HepG2 (cell line): ENCODE data around the gene TNFRSF13B. TPM values are rescaled to one million over a fixed set of nuclear protein-coding genes. Genes with fewer than 3 reads are reported as not detected.
"Not testable (repeated sequence)": the region's sequence is repeated elsewhere in the genome, so short reads cannot be mapped to it uniquely, and the experiment has no call there.

ENCODE experiments used
- ATAC-seq: fragments of 200-7000 bp; cut with Tn5 transposase; 3 replicates; pipeline ENCODE4 v1.9.1; 2020; ENCODE audit warnings: mild to moderate bottlenecking, moderate library complexity
- BruUV-seq: library from RNA; stranded (reverse); fragments of 400-500 nt; replicated peaks from 2 replicates; lab custom pipeline; 2021; lab: Mats Ljungman, UMichigan
- CTCF ChIA-PET: fragments of 300-600 bp; formaldehyde crosslinking; extraction: SDS; loops from one replicate; lab custom pipeline; 2021; ENCODE audit warnings: low total read pairs, inconsistent platforms, low intra/inter-chr PET ratio; lab: Yijun Ruan, JAX
- POLR2A ChIA-PET: fragments of 350-600 bp; sonication (Branson Sonifier 250); formaldehyde crosslinking; loops from one replicate; lab custom pipeline; 2020; ENCODE audit warnings: antibody characterized with exemption, inconsistent platforms; lab: Yijun Ruan, JAX
- DNase-seq: peaks from one replicate; pipeline ENCODE4 v3.0.0-alpha.2; 2015; ENCODE audit warnings: low spot score
- FAIRE-seq: peaks from 3 replicates; lab custom pipeline; 2011; peaks lifted over from hg19 to GRCh38; lab: Jason Lieb, UNC
- H2AFZ ChIP-seq: one replicate; pipeline ENCODE4 v1.6.1; 2011; ENCODE audit warnings: low read length, inconsistent platforms
- H3K27ac ChIP-seq: fragments of 300-600 bp; 3 replicates; pipeline ENCODE4 v1.8.0; 2011; ENCODE audit warnings: mixed run types, mild to moderate bottlenecking, mixed read lengths, low read length, inconsistent platforms; ENCODE audit not compliant: insufficient read depth; ENCODE audit errors: extremely low read length
- H3K27me3 ChIP-seq, 2 experiments: fragments of 200-600 bp in 1 of 2; 2 replicates in 1 of 2; 3 replicates in 1 of 2; pipeline versions ENCODE4 v1.6.0 to v1.8.0; 2011; ENCODE audit warnings: low read length in 2 of 2, mild to moderate bottlenecking in 2 of 2, moderate library complexity in 2 of 2, inconsistent platforms in 1 of 2; ENCODE audit not compliant: insufficient read depth in 2 of 2, control insufficient read depth in 1 of 2
- H3K36me3 ChIP-seq, 2 experiments: fragments of 200-600 bp in 1 of 2; replicated peaks in 1 of 2; 2 replicates in 1 of 2; 3 replicates in 1 of 2; pipeline versions ENCODE4 v1.5.1 to v1.8.0; 2011; ENCODE audit warnings: low read length in 2 of 2, inconsistent platforms in 1 of 2; ENCODE audit not compliant: insufficient read depth in 2 of 2, control insufficient read depth in 1 of 2
- H3K4me1 ChIP-seq: 2 replicates; pipeline ENCODE4 v1.5.1; 2012; ENCODE audit warnings: low read length, inconsistent platforms; ENCODE audit not compliant: insufficient read depth
- H3K4me2 ChIP-seq: 2 replicates; pipeline ENCODE4 v1.6.0; 2011; ENCODE audit warnings: low read depth, low read length, inconsistent platforms
- H3K4me3 ChIP-seq, 3 experiments: fragments of 200-600 bp in 1 of 3; sonication (generic), shearing (Covaris generic) in 1 of 3; replicated peaks in 1 of 3; 2 replicates each; pipeline ENCODE4 v1.5.1; 2011 to 2016; ENCODE audit warnings: low read length in 3 of 3, inconsistent platforms in 2 of 3, low read depth in 2 of 3, mild to moderate bottlenecking in 2 of 3, control low read depth in 1 of 3, mixed read lengths in 1 of 3; ENCODE audit not compliant: insufficient read depth in 1 of 3
- H3K79me2 ChIP-seq: one replicate; pipeline ENCODE4 v1.6.1; 2011; ENCODE audit warnings: low read length, inconsistent platforms; ENCODE audit not compliant: insufficient read depth
- H3K9ac ChIP-seq: 2 replicates; pipeline ENCODE4 v1.6.0; 2011; ENCODE audit warnings: mild to moderate bottlenecking, low read depth, low read length, inconsistent platforms; ENCODE audit not compliant: insufficient read depth
- H3K9me3 ChIP-seq: 2 replicates; pipeline ENCODE4 v1.5.1; 2012; ENCODE audit warnings: mild to moderate bottlenecking, low read length
- H4K20me1 ChIP-seq: 2 replicates; pipeline ENCODE4 v1.6.0; 2011; ENCODE audit warnings: inconsistent platforms, mild to moderate bottlenecking, low read length, moderate library complexity; ENCODE audit not compliant: insufficient read depth
- DNMT1 ChIP-seq: sonication (generic); formaldehyde crosslinking; IDR thresholded peaks from 2 replicates; pipeline ENCODE4 v1.5.1; 2020; ENCODE audit warnings: mild to moderate bottlenecking, missing genetic modification reagents
- FOXA1 ChIP-seq, 2 experiments: fragments of 450-650 bp in 1 of 2; sonication (generic) in 1 of 2; formaldehyde crosslinking in 1 of 2; IDR thresholded peaks; 2 replicates each; pipeline versions ENCODE4 v1.4.0 to v1.6.1; 2016 to 2020; ENCODE audit warnings: missing genetic modification reagents in 1 of 2
- SMC3 ChIP-seq: IDR thresholded peaks from 2 replicates; pipeline ENCODE4 v1.6.1; 2011; ENCODE audit warnings: low read length, improper control_type of control experiment
- SP4 ChIP-seq: sonication (generic); formaldehyde crosslinking; IDR thresholded peaks from 2 replicates; pipeline ENCODE4 v1.8.1; 2023; ENCODE audit warnings: mild to moderate bottlenecking, missing genetic modification reagents
- ZNF205 ChIP-seq: IDR thresholded peaks from 2 replicates; pipeline ENCODE4 v1.6.1; 2018; ENCODE audit warnings: missing biosample characterization, missing genetic modification reagents
- ZNF768 ChIP-seq: sonication (generic); formaldehyde crosslinking; IDR thresholded peaks from 2 replicates; pipeline ENCODE4 v1.4.0; 2020; ENCODE audit warnings: missing genetic modification reagents
- WGBS: methylation state at CpG from one replicate; pipeline ENCODE4 v1.1.6; 2017; ENCODE audit warnings: low lambda C conversion rate; 5-methylcytosine and 5-hydroxymethylcytosine counted together
- in situ Hi-C: cut with HindIII; loops from 2 replicates; pipeline ENCODE4 v1.10.0; 2017; ENCODE audit warnings: low pct_unique_long_range_greater_than_20kb; ENCODE audit not compliant: extremely low pct_ligation_motif_present
- intact Hi-C: fragments of 100-400 bp; cut with micrococcal nuclease; formaldehyde crosslinking; loops from one replicate; pipeline ENCODE4 v1.10.0; 2022; ENCODE audit not compliant: unreplicated experiment
- polyA plus RNA-seq, 8 experiments: library from polyadenylated mRNA; depleted of rRNA in 3 of 8; stranded (reverse) in 7 of 8; unstranded in 1 of 8; fragments of >200 nt; fragmentation: Illumina TruSeq in 4 of 8; extraction: Trizol in 4 of 8; gene quantifications; 2 replicates each; pipeline versions ENCODE4 v1.2.1 to v1.2.3, GENCODE V29; 2011 to 2016; ENCODE audit warnings: low read depth in 4 of 8, missing spikeins in 1 of 8, mixed read lengths in 1 of 8; ENCODE audit not compliant: insufficient read depth in 1 of 8
- total RNA-seq, 5 experiments: library from RNA; depleted of rRNA; stranded (reverse); fragments of >200 nt; fragmentation: Illumina TruSeq; extraction: Trizol; gene quantifications; 2 replicates each; pipeline ENCODE4 v1.2.3, GENCODE V29; 2016; ENCODE audit warnings: low read depth in 1 of 5
- TF ChIP-seq, protein P1 (sequence below): sonication (generic); formaldehyde crosslinking; IDR thresholded peaks from 2 replicates; pipeline ENCODE4 v1.4.0; 2020; ENCODE audit warnings: missing genetic modification reagents
- TF ChIP-seq, protein P2 (sequence below): sonication (generic); IDR thresholded peaks from 2 replicates; pipeline ENCODE4 v1.6.1; 2016; ENCODE audit warnings: low read depth, borderline replicate concordance
- TF ChIP-seq, protein P3 (sequence below): sonication (generic); formaldehyde crosslinking; IDR thresholded peaks from 2 replicates; pipeline ENCODE4 v1.8.0; 2023; ENCODE audit warnings: mild to moderate bottlenecking, missing genetic modification reagents

Gene TNFRSF13B
- total and polyA plus RNA-seq, 2 of the 13 experiments (the other 11 are each of a cell fraction or from before 2014, with no cell fraction given): not detected

DNA sequence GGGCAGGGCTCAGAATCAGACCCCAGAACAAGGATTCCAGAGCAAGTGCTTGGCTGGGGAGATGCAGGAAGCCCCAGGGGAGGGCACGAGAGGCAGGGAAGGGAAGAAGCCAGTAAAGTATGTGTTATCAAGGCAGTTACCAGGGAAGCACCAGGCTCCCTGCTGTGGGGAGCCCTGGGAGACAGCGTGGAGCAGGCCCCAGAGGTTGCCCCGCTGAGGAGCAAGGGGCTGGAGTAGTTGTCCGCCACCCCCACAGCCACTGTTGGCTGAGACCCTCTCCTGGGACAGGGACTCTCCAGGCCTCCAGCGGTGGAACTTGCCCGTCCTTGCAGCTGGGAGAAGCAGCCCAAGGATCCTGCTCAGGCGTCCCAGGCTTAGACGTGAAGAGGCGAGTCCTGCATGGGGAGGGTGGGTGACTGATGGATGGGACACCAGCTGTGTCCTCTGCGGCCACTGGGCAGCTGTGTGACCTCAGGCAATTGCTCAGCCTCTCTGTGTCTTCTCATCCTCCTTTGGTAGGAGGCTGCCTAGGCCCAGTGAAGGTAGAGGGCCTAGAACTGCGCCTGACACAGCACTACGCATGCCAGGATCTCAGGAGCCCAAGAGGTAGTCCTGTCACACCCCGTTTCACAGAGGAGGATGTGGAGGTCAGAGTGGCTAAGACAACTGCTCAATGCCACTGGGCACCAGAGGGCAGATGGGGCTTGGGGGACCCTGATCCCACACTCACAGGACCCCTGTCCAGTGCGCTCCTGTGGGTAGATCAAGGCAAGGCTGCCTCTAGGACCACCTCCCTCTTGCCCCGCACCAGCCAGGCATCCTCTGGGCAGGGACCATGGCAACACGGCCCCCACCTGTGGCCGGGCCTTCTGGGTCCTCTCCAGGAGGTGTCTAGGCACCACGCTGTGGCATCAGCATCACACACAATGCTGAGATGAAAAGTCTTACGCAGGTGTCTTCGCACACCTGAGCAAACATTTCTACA lies 31.1 kb upstream of the TNFRSF13B start:
- BruUV-seq, H3K4me2 ChIP-seq, H3K9ac ChIP-seq, CTCF ChIA-PET, FAIRE-seq, DNase-seq, H3K36me3 ChIP-seq, H3K79me2 ChIP-seq, POLR2A ChIA-PET, H3K9me3 ChIP-seq, H3K27ac ChIP-seq, ATAC-seq, H4K20me1 ChIP-seq, H3K4me3 ChIP-seq, H2AFZ ChIP-seq: not testable (repeated sequence)
- Histone ChIP-seq H3K27me3 (peaks cover 0 to 18% of the 10 kb centered on the region in 2 experiments; a peak in 4 of 5 replicates), H3K4me1 (peaks cover 19% of the 10 kb centered on the region)
- TF ChIP-seq ZNF768 (CRISPR knock-in tag): peak; percentile 93
- in situ Hi-C loops: loop anchor here (5.0 to 10.0 kb wide), 2 partner anchors 139 to 312 kb away; no protein-coding TSS in a partner anchor
- intact Hi-C loops: loop anchor here (2.0 to 5.0 kb wide), 3 partner anchors 39 to 309 kb away; partner anchors contain the start of gene MPRIP
- WGBS: 64% methylated on average over 14 of the region's 20 CpGs

DNA sequence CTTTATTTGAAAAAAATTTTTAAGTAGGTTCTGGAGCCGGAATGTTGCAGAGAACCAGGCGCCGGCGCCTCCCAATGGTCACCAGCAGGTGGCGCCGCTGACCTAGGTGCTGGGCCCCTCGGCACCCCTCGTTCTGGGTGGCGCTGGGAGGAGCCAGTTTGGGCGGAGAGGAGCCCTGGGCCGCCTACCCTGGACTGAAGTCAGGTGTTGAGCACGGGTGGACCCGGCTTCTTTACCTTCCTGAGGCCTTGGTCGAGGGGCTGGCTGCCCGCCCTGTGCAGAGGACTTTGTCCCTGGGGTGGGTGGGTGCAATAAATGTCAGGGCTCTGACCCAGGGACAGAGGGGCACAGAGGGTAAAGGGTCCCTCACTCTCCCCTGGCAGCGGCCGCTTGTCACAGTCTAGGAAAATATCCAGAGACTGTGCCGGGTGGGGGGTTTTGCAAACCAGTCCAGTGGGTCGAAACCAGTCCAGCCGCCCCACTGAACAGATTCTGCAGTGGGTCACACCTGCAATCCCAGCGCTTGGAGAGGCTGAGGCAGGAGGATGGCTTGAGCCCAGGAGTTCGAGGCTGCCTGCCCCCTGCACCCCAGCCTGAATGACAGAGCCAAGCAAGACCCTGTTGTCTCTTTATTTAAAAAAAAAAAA lies 30.1 kb upstream of the TNFRSF13B start:
- DNase-seq (peak; percentile 48), ATAC-seq (peak; percentile 88), FAIRE-seq (no peak)
- peak overlapping the region in 1 of 3 experiments; percentile 55; a peak in 1 of 6 replicates for H3K4me3 ChIP-seq
- H3K4me2 ChIP-seq: peak overlapping the region; percentile 69
- H3K9me3 ChIP-seq: no peaks in the 10 kb centered on the region
- H2AFZ ChIP-seq: no peak overlapping the region
- no TSS peak for BruUV-seq
- ChIA-PET CTCF (interaction anchor here (0.7 to 1.5 kb wide), 4 partner anchors 31 to 312 kb away, joined by 3 to 27 read pairs (median 4); no protein-coding TSS in a partner anchor), POLR2A (no interaction called here)
- no peaks in the 10 kb centered on the region for H4K20me1 ChIP-seq
- H3K9ac ChIP-seq: peak overlapping the region; percentile 30; the same call in 1 of the 2 replicates
- H3K36me3 ChIP-seq: no peaks in the 10 kb centered on the region
- peaks cover 0 to 22% of the 10 kb centered on the region in 2 experiments; a peak in 4 of 5 replicates for H3K27me3 ChIP-seq
- no peaks in the 10 kb centered on the region for H3K79me2 ChIP-seq
- WGBS: 10% methylated on average over 11 of the region's 22 CpGs
- in situ Hi-C loops (loop anchor here (5.0 to 10.0 kb wide), 2 partner anchors 140 to 313 kb away; no protein-coding TSS in a partner anchor), intact Hi-C loops (loop anchor here (2.0 to 5.0 kb wide), 3 partner anchors 40 to 310 kb away; partner anchors contain the start of gene MPRIP)
- H3K4me1 ChIP-seq: peaks cover 19% of the 10 kb centered on the region
- H3K27ac ChIP-seq: no peak overlapping the region
- TF ChIP-seq, protein P1, sequence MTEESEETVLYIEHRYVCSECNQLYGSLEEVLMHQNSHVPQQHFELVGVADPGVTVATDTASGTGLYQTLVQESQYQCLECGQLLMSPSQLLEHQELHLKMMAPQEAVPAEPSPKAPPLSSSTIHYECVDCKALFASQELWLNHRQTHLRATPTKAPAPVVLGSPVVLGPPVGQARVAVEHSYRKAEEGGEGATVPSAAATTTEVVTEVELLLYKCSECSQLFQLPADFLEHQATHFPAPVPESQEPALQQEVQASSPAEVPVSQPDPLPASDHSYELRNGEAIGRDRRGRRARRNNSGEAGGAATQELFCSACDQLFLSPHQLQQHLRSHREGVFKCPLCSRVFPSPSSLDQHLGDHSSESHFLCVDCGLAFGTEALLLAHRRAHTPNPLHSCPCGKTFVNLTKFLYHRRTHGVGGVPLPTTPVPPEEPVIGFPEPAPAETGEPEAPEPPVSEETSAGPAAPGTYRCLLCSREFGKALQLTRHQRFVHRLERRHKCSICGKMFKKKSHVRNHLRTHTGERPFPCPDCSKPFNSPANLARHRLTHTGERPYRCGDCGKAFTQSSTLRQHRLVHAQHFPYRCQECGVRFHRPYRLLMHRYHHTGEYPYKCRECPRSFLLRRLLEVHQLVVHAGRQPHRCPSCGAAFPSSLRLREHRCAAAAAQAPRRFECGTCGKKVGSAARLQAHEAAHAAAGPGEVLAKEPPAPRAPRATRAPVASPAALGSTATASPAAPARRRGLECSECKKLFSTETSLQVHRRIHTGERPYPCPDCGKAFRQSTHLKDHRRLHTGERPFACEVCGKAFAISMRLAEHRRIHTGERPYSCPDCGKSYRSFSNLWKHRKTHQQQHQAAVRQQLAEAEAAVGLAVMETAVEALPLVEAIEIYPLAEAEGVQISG (CRISPR knock-in tag): peak; percentile 13; the same call in 1 of the 2 replicates
- TF ChIP-seq SMC3 (peak; percentile 50; the same call in 1 of the 2 replicates), DNMT1 (no peak), FOXA1 (IDR thresholded peaks at IDR 0.05) (no peak), FOXA1 (CRISPR knock-in tag; IDR thresholded peaks at IDR 0.05) (no peak), ZNF205 (CRISPR knock-in tag) (no peak), SP4 (CRISPR knock-in tag) (peak; percentile 59; the same call in 1 of the 2 replicates)
- TF ChIP-seq, protein P2, sequence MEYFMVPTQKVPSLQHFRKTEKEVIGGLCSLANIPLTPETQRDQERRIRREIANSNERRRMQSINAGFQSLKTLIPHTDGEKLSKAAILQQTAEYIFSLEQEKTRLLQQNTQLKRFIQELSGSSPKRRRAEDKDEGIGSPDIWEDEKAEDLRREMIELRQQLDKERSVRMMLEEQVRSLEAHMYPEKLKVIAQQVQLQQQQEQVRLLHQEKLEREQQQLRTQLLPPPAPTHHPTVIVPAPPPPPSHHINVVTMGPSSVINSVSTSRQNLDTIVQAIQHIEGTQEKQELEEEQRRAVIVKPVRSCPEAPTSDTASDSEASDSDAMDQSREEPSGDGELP: no peak
- TF ChIP-seq, protein P3, sequence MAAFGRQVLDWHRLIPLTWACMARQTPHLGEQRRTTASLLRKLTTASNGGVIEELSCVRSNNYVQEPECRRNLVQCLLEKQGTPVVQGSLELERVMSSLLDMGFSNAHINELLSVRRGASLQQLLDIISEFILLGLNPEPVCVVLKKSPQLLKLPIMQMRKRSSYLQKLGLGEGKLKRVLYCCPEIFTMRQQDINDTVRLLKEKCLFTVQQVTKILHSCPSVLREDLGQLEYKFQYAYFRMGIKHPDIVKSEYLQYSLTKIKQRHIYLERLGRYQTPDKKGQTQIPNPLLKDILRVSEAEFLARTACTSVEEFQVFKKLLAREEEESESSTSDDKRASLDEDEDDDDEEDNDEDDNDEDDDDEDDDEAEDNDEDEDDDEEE (CRISPR knock-in tag): no peak
